GM12873 (cell line): ENCODE results near the gene ARAP1.

Source experiments
- TF ChIP-seq, protein P1 (sequence below): IDR thresholded peaks from 2 replicates; pipeline ENCODE4 v1.5.1; 2012; ENCODE audit warnings: low read depth, mild to moderate bottlenecking, moderate library complexity, low read length, control low read depth; ENCODE audit not compliant: insufficient read depth; ENCODE audit errors: missing control alignments

ARAP1 gene

DNA sequence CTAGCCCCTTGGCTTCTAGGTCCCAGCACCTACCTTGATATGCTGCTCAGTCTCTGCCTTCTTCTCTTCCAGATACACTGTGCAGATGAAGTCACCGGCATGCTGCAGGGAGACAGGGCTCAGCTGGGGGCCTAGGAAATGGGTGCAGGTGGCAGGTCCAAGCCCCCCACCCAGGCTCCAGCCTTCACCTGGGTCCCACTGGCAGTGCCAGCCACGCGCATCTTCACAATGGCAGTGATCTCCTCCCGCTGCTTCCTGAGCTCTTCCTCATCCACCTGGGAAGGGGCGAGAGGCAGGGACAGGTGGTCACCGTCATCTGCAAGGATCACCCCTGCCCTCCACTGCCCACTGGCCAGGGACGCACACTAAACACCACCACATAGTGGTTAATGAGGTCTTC is 56.9 kb downstream of the ARAP1 start:
- TF ChIP-seq, protein P1, sequence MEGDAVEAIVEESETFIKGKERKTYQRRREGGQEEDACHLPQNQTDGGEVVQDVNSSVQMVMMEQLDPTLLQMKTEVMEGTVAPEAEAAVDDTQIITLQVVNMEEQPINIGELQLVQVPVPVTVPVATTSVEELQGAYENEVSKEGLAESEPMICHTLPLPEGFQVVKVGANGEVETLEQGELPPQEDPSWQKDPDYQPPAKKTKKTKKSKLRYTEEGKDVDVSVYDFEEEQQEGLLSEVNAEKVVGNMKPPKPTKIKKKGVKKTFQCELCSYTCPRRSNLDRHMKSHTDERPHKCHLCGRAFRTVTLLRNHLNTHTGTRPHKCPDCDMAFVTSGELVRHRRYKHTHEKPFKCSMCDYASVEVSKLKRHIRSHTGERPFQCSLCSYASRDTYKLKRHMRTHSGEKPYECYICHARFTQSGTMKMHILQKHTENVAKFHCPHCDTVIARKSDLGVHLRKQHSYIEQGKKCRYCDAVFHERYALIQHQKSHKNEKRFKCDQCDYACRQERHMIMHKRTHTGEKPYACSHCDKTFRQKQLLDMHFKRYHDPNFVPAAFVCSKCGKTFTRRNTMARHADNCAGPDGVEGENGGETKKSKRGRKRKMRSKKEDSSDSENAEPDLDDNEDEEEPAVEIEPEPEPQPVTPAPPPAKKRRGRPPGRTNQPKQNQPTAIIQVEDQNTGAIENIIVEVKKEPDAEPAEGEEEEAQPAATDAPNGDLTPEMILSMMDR = no peak

DNA sequence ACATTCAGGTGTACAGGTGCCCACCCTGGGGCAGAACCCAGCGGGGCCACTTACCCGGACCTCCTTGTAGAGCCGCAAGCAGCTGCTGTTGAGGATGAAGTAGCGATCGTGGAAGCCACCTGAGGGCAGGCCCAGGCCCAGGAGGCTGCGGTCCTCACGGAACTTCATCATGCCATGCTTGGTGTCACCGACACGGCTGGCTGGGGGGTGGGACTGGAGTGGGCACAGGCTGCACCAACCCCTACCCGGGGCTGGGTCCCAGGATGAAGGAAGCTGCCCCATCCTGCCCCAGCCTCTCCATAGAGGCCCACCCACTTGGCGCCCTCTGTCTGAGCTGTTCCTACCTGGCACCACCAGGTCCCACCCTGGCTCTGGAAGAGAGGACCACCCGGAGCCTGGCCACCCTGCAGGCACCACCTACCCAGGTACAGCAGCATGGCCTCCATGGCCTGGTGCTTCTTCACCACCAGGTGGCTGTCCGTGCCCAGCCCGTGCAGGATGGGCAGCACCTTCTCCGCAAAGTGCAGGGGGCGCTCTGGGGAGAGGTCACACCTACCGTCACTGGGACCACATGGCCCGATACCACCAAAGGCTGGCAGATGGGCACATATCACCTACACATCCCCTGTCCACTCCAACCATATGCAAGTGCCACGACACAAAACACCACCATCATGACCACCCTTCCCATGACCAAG is 58.8 kb downstream of the ARAP1 start:
- TF ChIP-seq, protein P1 = no peak

DNA sequence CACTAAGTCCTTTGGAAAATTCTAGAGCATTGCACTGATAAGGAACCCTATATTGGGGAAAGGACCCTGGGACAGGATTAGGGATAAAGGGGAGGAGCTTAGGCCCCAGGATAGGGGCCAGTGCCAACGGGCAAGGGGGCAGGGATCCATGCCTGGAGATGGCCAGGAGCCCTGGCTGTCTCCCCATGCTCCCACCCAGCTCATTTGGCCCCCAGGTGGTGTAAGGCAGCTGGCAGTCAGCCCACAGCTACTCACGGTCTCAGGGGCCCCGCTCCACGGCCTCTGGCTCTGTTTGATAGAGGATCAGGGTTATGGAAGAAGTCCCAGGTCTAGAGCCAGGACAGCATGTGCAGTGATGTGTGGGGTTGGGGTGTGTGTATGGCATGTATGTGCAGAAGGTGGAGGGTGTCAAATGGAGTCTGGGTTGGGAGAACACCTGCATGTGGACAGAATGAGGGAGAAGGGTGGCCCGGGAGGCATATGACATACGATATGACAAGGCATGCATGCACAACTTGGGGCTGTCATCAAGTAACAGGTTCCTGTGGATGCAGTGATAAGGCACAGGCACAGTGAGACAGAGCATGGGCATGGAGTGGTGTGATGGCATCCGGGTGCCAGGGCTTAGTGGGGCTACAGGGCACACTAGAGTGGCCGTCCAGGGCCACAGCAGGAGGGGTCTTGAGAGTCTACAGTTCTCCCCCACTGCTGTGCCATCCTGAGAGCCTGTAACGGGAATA is 59.5 kb downstream of the ARAP1 start:
- TF ChIP-seq, protein P1 = no peak

DNA sequence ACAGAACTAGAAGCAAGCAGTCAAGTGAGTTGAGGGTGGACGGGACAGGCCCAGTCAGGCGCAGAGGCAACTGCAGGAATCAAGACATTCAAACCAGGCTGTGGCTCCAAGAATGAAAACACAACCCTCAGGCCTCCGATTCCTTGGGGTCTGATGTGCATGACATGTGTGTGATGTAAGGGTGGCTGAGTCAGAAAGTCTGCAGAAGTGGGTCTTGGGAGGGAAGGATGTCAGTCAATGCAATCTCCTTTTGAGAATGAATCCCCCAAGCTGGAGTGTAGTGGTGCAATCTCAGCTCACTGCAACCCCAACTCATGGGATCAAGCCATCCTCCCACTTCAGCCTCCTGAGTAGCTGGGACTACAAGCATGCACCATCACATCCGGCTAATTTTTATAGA is 62.0 kb downstream of the ARAP1 start:
- TF ChIP-seq, protein P1 = no peak

DNA sequence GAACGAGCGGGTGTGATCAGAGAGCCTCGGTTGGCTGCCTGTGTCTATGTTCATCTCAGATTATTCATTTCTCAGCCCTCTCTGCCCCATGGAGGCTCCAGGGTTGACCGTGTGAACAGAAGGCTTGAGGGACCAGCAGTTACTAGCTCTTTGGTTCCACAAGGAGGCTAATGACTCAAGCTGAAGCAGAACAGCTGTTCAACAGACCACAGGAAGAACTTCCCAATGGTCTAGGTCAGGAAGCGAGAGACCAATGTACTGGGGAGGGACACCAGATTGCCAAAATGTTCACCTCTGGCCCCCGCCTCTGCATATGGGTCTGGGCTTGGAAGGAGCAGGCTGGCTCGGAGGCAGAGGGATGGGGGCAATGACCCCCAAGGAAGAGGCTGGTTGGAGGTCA is 63.3 kb downstream of the ARAP1 start:
- TF ChIP-seq, protein P1 = no peak

DNA sequence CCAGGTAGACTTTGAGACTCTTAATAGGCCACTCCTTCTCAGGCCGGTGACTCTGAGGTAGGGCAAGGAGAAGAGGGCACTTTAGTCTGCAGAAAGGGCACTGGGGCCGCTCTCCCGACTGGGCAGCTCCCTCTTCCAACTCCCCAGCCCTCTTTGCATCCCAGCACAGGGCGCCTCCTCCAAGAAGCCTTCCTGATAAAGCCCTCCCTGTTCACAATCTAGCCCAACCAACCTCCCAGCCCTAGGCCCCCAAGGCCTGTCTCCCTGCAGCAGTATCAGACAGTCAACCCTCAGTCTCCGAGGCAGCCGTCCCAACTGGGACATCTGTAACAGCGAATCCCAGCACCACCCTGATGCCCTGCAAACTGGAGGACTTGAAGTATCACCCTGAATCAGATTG is 63.7 kb downstream of the ARAP1 start:
- TF ChIP-seq, protein P1 = no peak

DNA sequence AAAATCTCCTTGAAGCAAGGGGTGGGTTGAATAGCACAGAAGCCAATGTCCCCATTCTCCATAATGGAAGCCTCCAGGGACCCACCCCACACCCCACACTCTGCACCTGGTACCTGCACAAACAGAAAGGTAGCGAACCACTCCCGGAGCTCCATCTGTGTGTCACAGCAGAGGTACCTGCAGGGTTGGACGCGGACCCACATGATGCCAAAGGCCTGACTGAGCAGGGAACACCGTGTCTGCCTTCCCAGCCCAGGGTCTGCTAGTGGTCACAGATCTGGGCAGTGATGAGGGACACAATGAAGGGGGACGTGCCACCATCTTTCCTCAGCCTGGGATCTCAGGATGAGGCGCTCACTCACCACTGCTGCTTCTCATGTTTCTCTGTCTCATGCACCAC is 64.9 kb downstream of the ARAP1 start:
- TF ChIP-seq, protein P1 = no peak
